ENCODE data around the gene SPEG. TPM values are rescaled to one million over a fixed set of nuclear protein-coding genes. Genes with fewer than 3 reads are reported as not detected.

SPEG gene
- total RNA-seq, 1 experiment from 2014 or later, result 13.9 TPM

Other genes with a start within 250 kb of the SPEG start
- gene ZFAND2B, start 228.1 kb upstream of the SPEG start, total RNA-seq (2014; rRNA removed; shearing (Covaris generic)), result 25.6 and 40.5 TPM in 2 replicates
- gene ABCB6, start 215.9 kb upstream of the SPEG start, total RNA-seq (2014; rRNA removed; shearing (Covaris generic)), result 19.5 and 27.5 TPM in 2 replicates
- 61.5 and 73.3 TPM in 2 replicates for gene ATG9A, start 205.2 kb upstream of the SPEG start, total RNA-seq (2014; rRNA removed; shearing (Covaris generic))
- gene ANKZF1, start 205.0 kb upstream of the SPEG start, total RNA-seq (2014; rRNA removed; shearing (Covaris generic)), result 16.8 and 23.5 TPM in 2 replicates
- gene GLB1L, start 189.4 kb upstream of the SPEG start, total RNA-seq (2014; rRNA removed; shearing (Covaris generic)), result 6.2 and 8.0 TPM in 2 replicates
- gene STK16, start 189.4 kb upstream of the SPEG start, total RNA-seq (2014; rRNA removed; shearing (Covaris generic)), result 24.5 and 33.7 TPM in 2 replicates
- gene TUBA4B, start 181.6 kb upstream of the SPEG start, total RNA-seq (2014; rRNA removed; shearing (Covaris generic)), result not detected in 2 replicates
- 105 and 129 TPM in 2 replicates for gene TUBA4A, start 180.9 kb upstream of the SPEG start, total RNA-seq (2014; rRNA removed; shearing (Covaris generic))
- 33.2 and 45.9 TPM in 2 replicates for gene DNAJB2, start 155.5 kb upstream of the SPEG start, total RNA-seq (2014; rRNA removed; shearing (Covaris generic))
- gene PTPRN, start 125.4 kb upstream of the SPEG start, total RNA-seq (2014; rRNA removed; shearing (Covaris generic)), result 1.1 and 1.7 TPM in 2 replicates
- not detected in 2 replicates for gene RESP18, start 102.1 kb upstream of the SPEG start, total RNA-seq (2014; rRNA removed; shearing (Covaris generic))
- 75.8 and 88.2 TPM in 2 replicates for gene DNPEP, start 46.9 kb upstream of the SPEG start, total RNA-seq (2014; rRNA removed; shearing (Covaris generic))
- 0.37 TPM in 1 of 2 replicates, not detected in the other for gene DES, start 16.5 kb upstream of the SPEG start, total RNA-seq (2014; rRNA removed; shearing (Covaris generic))
- gene GMPPA, start 64.0 kb downstream of the SPEG start, total RNA-seq (2014; rRNA removed; shearing (Covaris generic)), result 81.6 and 89.2 TPM in 2 replicates
- 0.02 and 0.10 TPM in 2 replicates for gene ASIC4, start 79.6 kb downstream of the SPEG start, total RNA-seq (2014; rRNA removed; shearing (Covaris generic))
- 117 and 227 TPM in 2 replicates for gene CHPF, start 109.0 kb downstream of the SPEG start, total RNA-seq (2014; rRNA removed; shearing (Covaris generic))
- 2.5 and 3.5 TPM in 2 replicates for gene TMEM198, start 109.2 kb downstream of the SPEG start, total RNA-seq (2014; rRNA removed; shearing (Covaris generic))
- 44.2 and 81.4 TPM in 2 replicates for gene OBSL1, start 136.7 kb downstream of the SPEG start, total RNA-seq (2014; rRNA removed; shearing (Covaris generic))
- gene INHA, start 137.5 kb downstream of the SPEG start, total RNA-seq (2014; rRNA removed; shearing (Covaris generic)), result 0.12 and 0.20 TPM in 2 replicates
- gene STK11IP, start 163.0 kb downstream of the SPEG start, total RNA-seq (2014; rRNA removed; shearing (Covaris generic)), result 6.7 and 16.3 TPM in 2 replicates
- 1.2 and 2.6 TPM in 2 replicates for gene SLC4A3, start 192.8 kb downstream of the SPEG start, total RNA-seq (2014; rRNA removed; shearing (Covaris generic))

Measured in M059J (cell line).